ENCODE results near the gene DNAJB8.

DNAJB8 gene

DNA sequence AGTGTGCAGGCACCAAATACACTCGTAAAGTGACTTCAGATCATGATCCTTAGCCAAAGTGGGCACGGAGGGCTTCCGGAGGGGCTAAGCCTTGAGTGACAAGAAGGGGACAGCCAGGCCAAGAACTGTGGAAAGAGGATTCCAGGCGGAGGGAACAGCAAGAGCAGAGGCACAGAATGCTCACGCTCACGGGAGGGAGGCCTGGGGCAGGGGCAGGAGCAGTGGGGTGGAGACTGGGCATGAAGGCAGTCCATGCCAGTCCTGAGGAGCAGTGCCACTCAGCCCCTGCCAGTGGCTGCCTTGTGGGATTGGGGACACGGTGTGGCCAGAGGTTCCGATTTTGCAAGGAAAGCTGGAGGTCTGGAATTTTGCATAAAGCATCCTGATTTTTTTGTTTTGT, 36.0 kb downstream of the DNAJB8 start:
- ChIA-PET POLR2A (interaction anchor here (0.9 kb wide), 1 partner anchor 66 kb away, joined by 4 read pairs; no protein-coding TSS in a partner anchor), CTCF (interaction anchor here (1.3 to 1.8 kb wide), 4 partner anchors 11 to 177 kb away, joined by 3 to 13 read pairs (median 4); no protein-coding TSS in a partner anchor)
- no peak for DNase-seq (ENCODE audit: low read depth, low spot score)
- no peak for TF ChIP-seq CTCF (IDR thresholded peaks at IDR 0.05; ENCODE audit: insufficient read depth, low read length, missing control alignments)
- no peak overlapping the region for H3K4me3 ChIP-seq (ENCODE audit: low read depth, low read length)

GRCh38 chr3:128430301-128430700, 36.4 kb downstream of the DNAJB8 start:
- TF ChIP-seq CTCF (IDR thresholded peaks at IDR 0.05; ENCODE audit: insufficient read depth, low read length, missing control alignments): no peak
- CTCF ChIA-PET: interaction anchor here (1.3 to 1.8 kb wide), 4 partner anchors 11 to 178 kb away, joined by 3 to 13 read pairs (median 4); no protein-coding TSS in a partner anchor

GRCh38 chr3:128429751-128430150, 36.9 kb downstream of the DNAJB8 start:
- no peak for DNase-seq (ENCODE audit: low read depth, low spot score)
- TF ChIP-seq CTCF (IDR thresholded peaks at IDR 0.05; ENCODE audit: insufficient read depth, low read length, missing control alignments): no peak
- ChIA-PET POLR2A (no interaction called here), CTCF (interaction anchor here (1.3 to 1.8 kb wide), 4 partner anchors 12 to 178 kb away, joined by 3 to 13 read pairs (median 4); no protein-coding TSS in a partner anchor)
- H3K4me3 ChIP-seq (ENCODE audit: low read depth, low read length): no peak overlapping the region

More at GRCh38 chr3:128430301-128430700, 36.4 kb downstream of the DNAJB8 start:
- H3K4me3 ChIP-seq (ENCODE audit: low read depth, low read length): no peak overlapping the region
- DNase-seq (ENCODE audit: low read depth, low spot score): no peak
- POLR2A ChIA-PET: interaction anchor here (0.9 kb wide), 1 partner anchor 67 kb away, joined by 4 read pairs; no protein-coding TSS in a partner anchor

GRCh38 chr3:128429275-128429674, 37.4 kb downstream of the DNAJB8 start:
- no peak overlapping the region for H3K4me3 ChIP-seq (ENCODE audit: low read depth, low read length)
- POLR2A ChIA-PET: no interaction called here
- CTCF ChIA-PET: interaction anchor here (1.3 to 6.2 kb wide), 4 partner anchors 68 to 178 kb away, joined by 3 to 93 read pairs (median 72); no protein-coding TSS in a partner anchor
- TF ChIP-seq CTCF (IDR thresholded peaks at IDR 0.05; ENCODE audit: insufficient read depth, low read length, missing control alignments): no peak
- no peak for DNase-seq (ENCODE audit: low read depth, low spot score)

DNA sequence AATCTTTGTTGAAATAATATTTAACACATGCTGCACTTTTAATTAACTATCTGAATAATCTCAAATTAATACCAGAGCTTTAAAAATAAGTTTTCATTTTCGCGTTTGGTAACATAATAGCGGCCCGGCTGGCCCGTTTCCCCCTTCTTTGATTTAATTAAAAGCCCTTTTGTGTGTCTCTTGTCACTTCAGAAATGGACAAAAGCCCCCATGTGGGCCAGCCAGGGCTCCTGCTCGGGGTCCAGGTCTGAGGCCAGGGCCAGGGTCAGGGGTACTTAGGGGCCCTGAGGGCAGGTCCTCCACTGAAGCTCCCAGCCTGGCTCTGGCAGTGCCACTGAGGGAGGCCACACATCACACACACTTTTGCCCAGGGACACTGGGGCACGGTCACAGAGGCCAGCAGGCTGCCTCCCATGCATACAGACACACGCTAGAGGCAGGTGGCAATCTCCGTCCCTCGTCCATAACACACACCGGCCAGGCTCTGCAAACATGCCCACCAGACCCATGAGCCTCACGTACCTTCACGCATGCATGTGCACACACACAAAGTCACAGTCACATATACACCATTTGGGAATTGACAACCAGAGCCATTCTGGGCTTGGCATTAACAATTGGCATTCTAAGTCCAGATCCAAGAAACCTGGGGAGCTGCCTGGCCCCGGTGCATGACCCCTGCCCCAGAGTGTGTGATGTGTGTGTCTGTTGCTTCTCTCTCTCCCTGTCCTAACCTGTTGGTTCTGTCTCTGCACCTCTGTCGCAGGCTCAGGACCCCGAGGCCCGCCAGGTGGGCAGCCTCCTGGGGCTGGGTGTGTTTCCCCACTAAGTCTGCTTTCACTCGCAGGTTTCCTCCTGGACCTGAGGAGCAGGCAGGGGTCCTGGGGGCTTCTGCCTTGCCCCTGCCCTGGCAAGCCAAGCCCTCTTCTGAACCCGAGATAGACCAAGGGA, 38.5 kb downstream of the DNAJB8 start:
- no peak for DNase-seq (ENCODE audit: low read depth, low spot score)
- no peak overlapping the region for H3K4me3 ChIP-seq (ENCODE audit: low read depth, low read length)
- ChIA-PET POLR2A (no interaction called here), CTCF (interaction anchor here (0.6 to 6.2 kb wide), 14 partner anchors 11 to 258 kb away, joined by 3 to 93 read pairs (median 8); no protein-coding TSS in a partner anchor)
- TF ChIP-seq CTCF (IDR thresholded peaks at IDR 0.05; ENCODE audit: insufficient read depth, low read length, missing control alignments): no peak

Data from AG04449 (cell line).